Panc1 (cell line): ENCODE results near the gene POFUT2. TPM values are rescaled to one million over a fixed set of nuclear protein-coding genes. Genes with fewer than 3 reads are reported as not detected.

Experiments used
- ATAC-seq: fragments of 200-7000 bp; cut with Tn5 transposase; 2 replicates; pipeline ENCODE4 v1.9.1; 2020; ENCODE audit warnings: mild to moderate bottlenecking, moderate library complexity
- BruUV-seq: library from RNA; stranded (reverse); fragments of 400-500 nt; replicated peaks from 2 replicates; lab custom pipeline; 2021; lab: Mats Ljungman, UMichigan
- CTCF ChIA-PET: fragments of 300-600 bp; sonication (Branson Sonifier 250); formaldehyde crosslinking; loops from one replicate; lab custom pipeline; 2022; ENCODE audit warnings: antibody characterized with exemption; lab: Charles Lee
- POLR2A ChIA-PET: fragments of 300-600 bp; sonication (Branson Sonifier 250); formaldehyde crosslinking; loops from one replicate; lab custom pipeline; 2022; ENCODE audit warnings: antibody characterized with exemption; lab: Charles Lee
- DNase-seq: peaks from one replicate; pipeline ENCODE4 v3.0.0-alpha.2; 2010; ENCODE audit warnings: low read depth, low spot score
- H3K27ac ChIP-seq: 2 replicates; pipeline ENCODE4 v1.5.1; 2011; ENCODE audit warnings: mild to moderate bottlenecking, low read length, inconsistent platforms
- H3K27me3 ChIP-seq: fragments of 200-500 bp; sonication (Bioruptor generic); 2 replicates; pipeline ENCODE4 v1.6.0; 2014; ENCODE audit warnings: low read length, inconsistent platforms; ENCODE audit not compliant: control insufficient read depth, insufficient read depth
- H3K36me3 ChIP-seq: fragments of 200-500 bp; sonication (Bioruptor generic); 2 replicates; pipeline ENCODE4 v1.5.1; 2014; ENCODE audit warnings: inconsistent platforms, mild to moderate bottlenecking, low read length, moderate library complexity; ENCODE audit not compliant: control insufficient read depth, insufficient read depth
- H3K4me1 ChIP-seq: 2 replicates; pipeline ENCODE4 v1.5.1; 2011; ENCODE audit warnings: inconsistent platforms, mild to moderate bottlenecking, low read length, moderate library complexity; ENCODE audit not compliant: control insufficient read depth, insufficient read depth
- H3K4me3 ChIP-seq, 2 experiments: 2 replicates each; pipeline ENCODE4 v1.5.1; 2011 to 2012; ENCODE audit warnings: low read depth in 2 of 2, low read length in 2 of 2, mild to moderate bottlenecking in 2 of 2, inconsistent platforms in 1 of 2, moderate library complexity in 1 of 2
- H3K9me3 ChIP-seq: fragments of 200-500 bp; sonication (Bioruptor generic); 2 replicates; pipeline ENCODE4 v1.5.1; 2014; ENCODE audit warnings: low read depth, mild to moderate bottlenecking, inconsistent platforms, low read length, moderate library complexity; ENCODE audit not compliant: control insufficient read depth, insufficient read depth
- CTCF ChIP-seq: fragments of 450-650 bp; IDR thresholded peaks from 2 replicates; pipeline ENCODE4 v1.5.1; 2017; ENCODE audit warnings: mild to moderate bottlenecking
- POLR2AphosphoS5 ChIP-seq: IDR thresholded peaks from 2 replicates; pipeline ENCODE4 v1.6.1; 2012; ENCODE audit warnings: mild to moderate bottlenecking, low read depth, low read length, moderate library complexity
- SIN3A ChIP-seq: IDR thresholded peaks from 2 replicates; pipeline ENCODE4 v1.6.1; 2012; ENCODE audit warnings: low read depth, mild to moderate bottlenecking, low read length, moderate library complexity, borderline replicate concordance; ENCODE audit not compliant: insufficient read depth
- TCF7L2 ChIP-seq: IDR thresholded peaks from 2 replicates; pipeline ENCODE4 v1.6.1; 2011; ENCODE audit warnings: mild to moderate bottlenecking, low read depth, low read length, inconsistent platforms
- in situ Hi-C: cut with HindIII; loops from 2 replicates; pipeline ENCODE4 v1.10.0; 2016; ENCODE audit warnings: low sequenced_read_pairs, low pct_unique_long_range_greater_than_20kb
- intact Hi-C: fragments of 100-400 bp; cut with micrococcal nuclease; formaldehyde crosslinking; loops from one replicate; pipeline ENCODE4 v1.10.0; 2022; ENCODE audit not compliant: unreplicated experiment
- total RNA-seq: library from RNA; stranded (reverse); gene quantifications from one replicate; pipeline ENCODE4 v1.2.1, GENCODE V29; 2021; ENCODE audit not compliant: unreplicated experiment
- TF ChIP-seq, protein P1 (sequence below), 2 experiments: IDR thresholded peaks; 2 replicates each; pipeline ENCODE4 v1.6.1; 2011 to 2012; ENCODE audit warnings: low read depth in 2 of 2, control low read depth in 1 of 2, low read length in 1 of 2, mild to moderate bottlenecking in 1 of 2, moderate library complexity in 1 of 2; ENCODE audit not compliant: insufficient read depth in 1 of 2

The POFUT2 gene
- total RNA-seq, 1 experiment from 2014 or later: 59.6 TPM

DNA sequence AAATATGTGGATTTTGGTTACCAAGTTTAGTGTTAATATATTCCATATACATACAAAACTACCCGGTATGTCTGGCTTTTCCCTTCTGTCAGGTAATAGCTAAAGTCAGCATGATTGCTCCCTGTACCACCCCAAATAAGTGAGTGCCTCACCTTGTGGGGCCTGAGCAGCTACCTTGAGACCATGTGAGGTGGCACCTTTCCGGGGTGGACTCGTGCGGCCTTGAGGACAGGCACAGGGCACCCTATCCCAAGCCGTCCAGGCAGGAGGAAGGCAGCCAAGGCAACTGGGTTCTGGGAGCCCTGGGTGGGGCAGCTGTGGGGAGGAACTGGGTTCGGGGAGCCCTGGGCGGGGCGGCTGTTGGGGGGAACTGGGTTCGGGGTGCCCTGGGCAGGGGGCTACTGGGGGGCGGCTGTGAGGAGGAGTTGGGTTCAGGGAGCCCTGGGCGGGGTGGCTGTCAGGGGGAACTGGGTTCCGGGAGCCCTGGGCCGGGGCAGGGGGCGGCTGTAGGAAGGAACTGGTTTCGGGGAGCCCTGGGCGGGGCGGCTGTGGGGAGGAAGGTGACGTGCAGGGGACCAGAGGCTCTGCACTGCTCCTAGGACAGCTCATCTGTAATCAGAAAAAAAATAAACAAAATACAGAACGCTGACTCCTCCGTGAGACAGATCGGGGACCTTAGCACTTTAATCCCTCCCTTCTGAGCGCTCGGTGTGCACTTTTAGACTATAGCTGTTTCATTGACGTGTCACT is 63.3 kb downstream of the POFUT2 start:
- Histone ChIP-seq H3K36me3 (no peaks in the 10 kb centered on the region), H3K27me3 (no peaks in the 10 kb centered on the region), H3K9me3 (no peaks in the 10 kb centered on the region), H3K4me3 (no peak overlapping the region), H3K27ac (no peak overlapping the region), H3K4me1 (peaks cover 18% of the 10 kb centered on the region)
- DNase-seq (no peak), ATAC-seq (0 out of 2 replicates have a peak, but pooled peaks have one; percentile 39)
- no peak for TF ChIP-seq SIN3A
- TF ChIP-seq CTCF: no peak
- TF ChIP-seq TCF7L2: no peak
- no peak for TF ChIP-seq POLR2AphosphoS5
- TF ChIP-seq, protein P1, sequence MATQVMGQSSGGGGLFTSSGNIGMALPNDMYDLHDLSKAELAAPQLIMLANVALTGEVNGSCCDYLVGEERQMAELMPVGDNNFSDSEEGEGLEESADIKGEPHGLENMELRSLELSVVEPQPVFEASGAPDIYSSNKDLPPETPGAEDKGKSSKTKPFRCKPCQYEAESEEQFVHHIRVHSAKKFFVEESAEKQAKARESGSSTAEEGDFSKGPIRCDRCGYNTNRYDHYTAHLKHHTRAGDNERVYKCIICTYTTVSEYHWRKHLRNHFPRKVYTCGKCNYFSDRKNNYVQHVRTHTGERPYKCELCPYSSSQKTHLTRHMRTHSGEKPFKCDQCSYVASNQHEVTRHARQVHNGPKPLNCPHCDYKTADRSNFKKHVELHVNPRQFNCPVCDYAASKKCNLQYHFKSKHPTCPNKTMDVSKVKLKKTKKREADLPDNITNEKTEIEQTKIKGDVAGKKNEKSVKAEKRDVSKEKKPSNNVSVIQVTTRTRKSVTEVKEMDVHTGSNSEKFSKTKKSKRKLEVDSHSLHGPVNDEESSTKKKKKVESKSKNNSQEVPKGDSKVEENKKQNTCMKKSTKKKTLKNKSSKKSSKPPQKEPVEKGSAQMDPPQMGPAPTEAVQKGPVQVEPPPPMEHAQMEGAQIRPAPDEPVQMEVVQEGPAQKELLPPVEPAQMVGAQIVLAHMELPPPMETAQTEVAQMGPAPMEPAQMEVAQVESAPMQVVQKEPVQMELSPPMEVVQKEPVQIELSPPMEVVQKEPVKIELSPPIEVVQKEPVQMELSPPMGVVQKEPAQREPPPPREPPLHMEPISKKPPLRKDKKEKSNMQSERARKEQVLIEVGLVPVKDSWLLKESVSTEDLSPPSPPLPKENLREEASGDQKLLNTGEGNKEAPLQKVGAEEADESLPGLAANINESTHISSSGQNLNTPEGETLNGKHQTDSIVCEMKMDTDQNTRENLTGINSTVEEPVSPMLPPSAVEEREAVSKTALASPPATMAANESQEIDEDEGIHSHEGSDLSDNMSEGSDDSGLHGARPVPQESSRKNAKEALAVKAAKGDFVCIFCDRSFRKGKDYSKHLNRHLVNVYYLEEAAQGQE (IDR thresholded peaks at IDR 0.05; ENCODE audit: insufficient read depth in 1 of 2, low read depth in 2 of 2, low read length in 1 of 2): no peak
- in situ Hi-C loops: no loop called here
- no TSS peak for BruUV-seq
- ChIA-PET CTCF (no interaction called here), POLR2A (interaction anchor here (0.6 kb wide), 1 partner anchor 1404 kb away, joined by 5 read pairs; no protein-coding TSS in a partner anchor)
- intact Hi-C loops: no loop called here

DNA sequence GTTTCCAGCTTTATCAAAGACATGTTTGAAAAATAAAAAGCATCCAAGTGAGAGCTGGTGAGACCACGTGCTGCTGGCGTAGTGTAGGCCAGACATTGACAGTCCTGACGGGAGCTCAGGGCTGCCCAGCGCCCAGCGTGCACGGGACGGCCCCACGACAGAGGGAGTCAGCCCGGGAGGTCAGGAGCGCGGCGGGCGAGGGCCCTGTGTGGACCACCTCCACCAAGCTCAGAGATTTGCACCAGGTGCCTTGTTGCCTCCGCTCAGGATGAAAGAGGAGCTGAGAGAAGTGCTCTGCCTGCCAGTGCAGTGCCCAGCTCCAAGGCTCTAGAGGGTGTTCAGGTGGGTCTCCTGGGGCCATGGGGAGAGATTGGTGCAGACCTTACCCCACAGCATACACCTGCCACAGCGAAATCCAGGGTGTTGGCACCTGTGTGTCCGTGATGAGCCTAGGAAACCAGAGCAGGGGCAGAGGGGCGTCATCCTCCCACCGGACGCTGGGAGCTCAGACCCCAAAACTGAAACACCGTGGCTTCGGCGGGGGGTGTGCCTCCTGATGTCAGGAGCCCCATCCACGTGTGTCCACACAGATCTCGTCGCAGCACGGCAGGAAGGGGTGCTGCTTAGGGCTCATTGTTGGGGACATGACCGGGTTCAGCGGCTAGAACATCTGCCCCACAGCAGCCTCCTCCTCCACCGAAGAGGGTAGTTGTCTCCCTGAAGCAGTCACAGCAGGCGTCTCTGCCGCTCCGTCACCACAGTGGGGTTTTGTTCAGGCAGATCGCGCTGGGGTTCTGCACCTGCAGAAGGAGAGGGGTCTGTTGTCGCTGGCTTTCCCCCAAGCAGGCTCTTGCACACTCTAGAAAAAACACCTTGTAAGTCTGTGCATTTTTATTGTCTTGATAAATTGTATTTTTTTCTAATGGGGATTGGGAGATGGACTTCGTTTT is 64.2 kb downstream of the POFUT2 start:
- H3K27ac ChIP-seq: no peak overlapping the region
- no peaks in the 10 kb centered on the region for H3K36me3 ChIP-seq
- peaks cover 15% of the 10 kb centered on the region for H3K4me1 ChIP-seq
- ATAC-seq (no peak), DNase-seq (no peak)
- no TSS peak for BruUV-seq
- in situ Hi-C loops (no loop called here), intact Hi-C loops (no loop called here)
- H3K4me3 ChIP-seq: no peak overlapping the region
- no peaks in the 10 kb centered on the region for H3K9me3 ChIP-seq
- no peak for TF ChIP-seq CTCF
- no peak for TF ChIP-seq POLR2AphosphoS5
- no peak for TF ChIP-seq TCF7L2
- TF ChIP-seq, protein P1 (IDR thresholded peaks at IDR 0.05; ENCODE audit: insufficient read depth in 1 of 2, low read depth in 2 of 2, low read length in 1 of 2): no peak
- TF ChIP-seq SIN3A: no peak
- CTCF ChIA-PET: no interaction called here
- POLR2A ChIA-PET: interaction anchor here (0.6 kb wide), 1 partner anchor 1405 kb away, joined by 5 read pairs; no protein-coding TSS in a partner anchor
- H3K27me3 ChIP-seq: no peaks in the 10 kb centered on the region
